G401.6 (cell line): Measurements from ENCODE around the gene F5.
A peak's percentile ranks its signal among the peaks of the same experiment; 100 is the strongest.

Source experiments
- FAIRE-seq: peaks from 2 replicates; lab custom pipeline; 2012; peaks lifted over from hg19 to GRCh38; lab: Jason Lieb, UNC

Gene F5

DNA sequence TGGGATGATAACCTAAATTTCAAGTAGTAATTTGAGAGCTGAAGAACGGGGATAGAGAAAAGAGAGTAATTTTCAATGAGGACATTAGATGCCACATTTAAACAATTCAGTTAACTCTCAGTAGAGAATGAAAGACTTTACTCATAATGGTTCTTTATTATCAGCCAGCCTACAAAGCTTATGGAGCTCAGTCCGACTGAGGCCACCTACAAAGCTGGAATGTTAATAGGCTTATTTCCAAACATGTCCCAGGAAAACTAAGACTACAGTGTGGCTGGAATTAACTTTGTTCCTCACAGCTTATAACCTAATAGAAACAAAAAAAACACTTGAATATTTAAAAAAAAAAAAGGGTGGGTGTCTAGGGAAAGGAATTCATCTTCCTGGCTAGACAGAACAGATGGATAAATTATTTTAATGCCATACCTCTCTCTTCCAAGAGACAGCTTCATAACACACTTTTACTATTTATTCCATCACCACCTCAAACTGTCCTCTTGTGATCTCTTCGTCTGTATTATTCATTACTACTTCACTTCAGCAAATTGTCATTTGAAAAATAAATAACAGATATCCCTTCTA lies 110.4 kb downstream of the F5 start:
- FAIRE-seq: no peak

DNA sequence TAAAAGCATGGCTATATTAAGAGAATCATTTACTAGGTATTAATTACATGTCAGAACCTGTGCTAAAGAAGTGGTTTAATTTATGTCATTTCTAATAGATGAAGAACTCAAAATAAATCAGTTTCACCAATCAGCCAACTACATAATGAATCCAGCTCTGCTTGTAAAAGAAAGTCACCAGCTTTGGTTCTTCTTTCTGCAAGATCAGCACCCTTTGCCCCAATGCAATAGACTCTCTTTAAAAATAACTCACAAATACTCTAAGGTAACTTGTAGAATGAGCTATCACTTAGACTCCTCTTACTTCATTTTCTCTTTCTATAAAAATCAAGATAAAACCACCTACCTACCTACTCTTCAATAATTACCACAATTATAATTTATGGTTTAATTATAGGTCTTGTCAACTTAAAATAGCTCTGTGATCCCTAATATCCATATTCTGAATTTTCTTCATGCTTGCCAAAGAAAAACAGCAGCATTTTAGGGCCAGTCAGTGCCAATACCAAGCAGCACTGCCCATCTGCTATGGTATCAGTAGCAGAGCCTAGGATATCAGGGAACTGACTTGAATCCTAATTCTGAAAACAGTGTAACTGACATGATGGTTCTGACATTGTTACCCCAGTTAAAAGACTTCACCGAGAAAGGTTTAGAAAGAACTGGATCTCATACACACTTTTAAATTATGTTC lies 111.8 kb downstream of the F5 start:
- no peak for FAIRE-seq

DNA sequence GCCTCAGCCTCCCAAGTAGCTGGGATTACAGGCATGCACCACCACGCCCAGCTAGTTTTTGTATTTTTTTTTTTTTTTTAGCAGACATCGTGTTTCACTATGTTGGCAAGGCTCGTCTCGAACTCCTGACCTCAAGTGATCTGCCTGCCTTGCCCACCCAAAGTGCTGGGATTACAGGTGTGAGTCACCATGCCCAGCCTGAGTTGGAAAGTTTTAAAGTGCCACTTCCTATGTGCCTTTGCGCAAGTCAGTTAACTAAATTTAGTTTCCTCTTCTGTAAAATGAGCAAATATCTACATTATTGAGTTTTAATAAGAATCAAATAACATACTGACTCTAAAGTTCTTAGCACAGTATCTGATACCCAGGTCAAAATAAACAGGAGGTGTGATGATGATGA lies 112.9 kb downstream of the F5 start:
- no peak for FAIRE-seq

GRCh38 chr1:169472738-169473137 lies 113.5 kb downstream of the F5 start:
- no peak for FAIRE-seq

GRCh38 chr1:169468982-169469381 lies 117.3 kb downstream of the F5 start:
- FAIRE-seq: no peak

DNA sequence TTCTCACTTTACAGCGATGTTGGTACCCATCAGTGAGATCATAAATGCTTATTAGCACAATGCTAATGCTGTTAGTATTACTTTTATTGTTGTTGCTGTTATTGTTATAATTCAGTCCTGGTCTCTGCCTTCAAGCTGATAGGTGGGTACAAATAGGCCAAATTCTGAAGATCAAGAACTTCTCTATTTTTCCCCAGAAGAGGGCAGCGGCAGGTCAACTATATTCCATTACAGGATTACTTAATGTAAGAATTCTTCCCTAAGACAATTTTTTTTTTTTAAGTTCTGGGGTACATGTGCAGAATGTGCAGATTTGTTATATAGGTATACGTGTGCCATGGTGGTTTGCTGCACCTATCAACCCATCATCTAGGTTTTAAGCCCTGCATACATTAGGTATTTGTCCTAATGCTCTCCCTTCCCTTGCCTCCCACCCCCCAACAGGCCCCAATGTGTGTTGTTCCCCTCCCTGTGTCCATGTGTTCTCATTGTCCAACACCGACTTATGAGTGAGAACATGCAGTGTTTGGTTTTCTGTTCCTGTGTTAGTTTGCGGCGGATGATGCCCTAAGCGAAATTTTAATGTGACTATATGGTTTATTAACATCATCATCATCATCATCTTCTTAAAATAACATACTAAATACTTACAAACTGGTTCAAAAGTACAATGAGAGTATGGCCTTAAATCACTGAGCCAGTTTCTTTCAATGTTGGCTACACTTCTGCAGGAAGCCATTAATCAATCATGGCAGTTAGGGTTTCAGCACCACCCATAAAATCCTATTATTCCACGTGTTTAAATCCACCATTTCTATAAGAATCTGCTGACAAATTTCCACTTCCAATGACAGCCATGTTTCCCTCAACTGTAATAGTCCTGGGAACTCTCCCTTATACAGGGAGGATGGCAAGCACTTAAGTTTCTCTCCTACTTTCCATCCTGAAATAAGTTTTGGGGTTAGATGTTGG lies 119.7 kb downstream of the F5 start:
- FAIRE-seq: peak; percentile 68

DNA sequence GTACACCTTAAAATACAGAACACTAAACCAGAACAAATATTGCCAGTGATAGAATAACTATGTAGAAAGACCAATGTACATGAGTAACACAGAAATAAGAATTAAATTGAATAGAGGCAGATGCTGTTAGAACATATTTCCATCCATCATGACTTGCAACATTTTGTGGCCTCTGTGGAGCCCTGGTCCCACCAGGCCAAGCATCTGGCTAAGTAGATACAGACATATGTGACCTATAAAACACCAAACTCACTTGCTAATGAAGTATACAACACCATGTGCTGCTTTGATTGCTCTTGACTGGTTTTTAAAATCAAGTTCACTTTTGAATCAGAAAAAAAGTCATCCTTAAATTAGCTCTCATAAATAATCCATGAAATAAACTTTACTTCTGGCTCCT lies 121.0 kb downstream of the F5 start:
- no peak for FAIRE-seq
